HEK293 (cell line): ENCODE results near the gene GRAP2.

ENCODE experiments used
- CTCF ChIA-PET: fragments of 350-600 bp; formaldehyde crosslinking; extraction: SDS; loops from one replicate; lab custom pipeline; 2021; ENCODE audit warnings: antibody characterized with exemption; lab: Yijun Ruan, JAX
- POLR2A ChIA-PET: fragments of 300-600 bp; formaldehyde crosslinking; extraction: SDS; loops from one replicate; lab custom pipeline; 2020; ENCODE audit warnings: antibody characterized with exemption, inconsistent platforms; lab: Yijun Ruan, JAX
- H3K27ac ChIP-seq: fragments of 200-500 bp; sonication (Bioruptor generic); 2 replicates; pipeline ENCODE4 v1.5.1; 2014; ENCODE audit warnings: low read depth, low read length, control low read depth, inconsistent platforms; ENCODE audit errors: extremely low read depth
- H3K36me3 ChIP-seq, 2 experiments: fragments of 200-500 bp in 1 of 2; sonication (Bioruptor generic) in 1 of 2; 1 replicate in 1 of 2; 2 replicates in 1 of 2; pipeline ENCODE4 v1.5.1; 2014 to 2017; ENCODE audit warnings: inconsistent platforms in 2 of 2, low read length in 2 of 2; ENCODE audit not compliant: control insufficient read depth in 2 of 2, insufficient read depth in 1 of 2
- H3K4me1 ChIP-seq: fragments of 200-500 bp; sonication (Bioruptor generic); 2 replicates; pipeline ENCODE4 v1.5.1; 2014; ENCODE audit warnings: mild to moderate bottlenecking, low read length, inconsistent platforms; ENCODE audit not compliant: control insufficient read depth, insufficient read depth
- H3K4me3 ChIP-seq: 2 replicates; pipeline ENCODE4 v1.5.1; 2011; ENCODE audit warnings: low read depth, mild to moderate bottlenecking, control low read depth, low read length, moderate library complexity
- H3K9me3 ChIP-seq: fragments of 200-500 bp; sonication (Bioruptor generic); 2 replicates; pipeline ENCODE4 v1.5.1; 2014; ENCODE audit warnings: low read depth, low read length, inconsistent platforms; ENCODE audit not compliant: control insufficient read depth, insufficient read depth
- HOXD13 ChIP-seq: sonication (generic); formaldehyde crosslinking; IDR thresholded peaks from 2 replicates; pipeline ENCODE4 v1.8.0; 2022; ENCODE audit warnings: missing genetic modification reagents, borderline replicate concordance
- IKZF3 ChIP-seq: fragments of 450-650 bp; IDR thresholded peaks from 2 replicates; pipeline ENCODE4 v1.5.0; 2018; ENCODE audit warnings: missing biosample characterization, mild to moderate bottlenecking, missing genetic modification characterization, moderate library complexity
- KLF10 ChIP-seq: fragments of 450-650 bp; IDR thresholded peaks from 2 replicates; pipeline ENCODE4 v1.5.1; 2018; ENCODE audit warnings: missing biosample characterization, mild to moderate bottlenecking, missing genetic modification characterization
- KLF16 ChIP-seq: fragments of 450-650 bp; formaldehyde crosslinking; IDR thresholded peaks from 2 replicates; pipeline ENCODE4 v1.5.1; 2017; ENCODE audit warnings: missing biosample characterization, missing genetic modification characterization
- REPIN1 ChIP-seq: fragments of 450-650 bp; formaldehyde crosslinking; IDR thresholded peaks from 2 replicates; pipeline ENCODE4 v1.5.1; 2017; ENCODE audit warnings: missing biosample characterization, missing genetic modification characterization, low read depth
- SCRT1 ChIP-seq: fragments of 450-650 bp; formaldehyde crosslinking; IDR thresholded peaks from 2 replicates; pipeline ENCODE4 v1.5.1; 2016; ENCODE audit warnings: missing biosample characterization, missing genetic modification characterization, borderline replicate concordance
- YY2 ChIP-seq: fragments of 450-650 bp; formaldehyde crosslinking; IDR thresholded peaks from 2 replicates; pipeline ENCODE4 v1.5.1; 2016; ENCODE audit warnings: missing biosample characterization, missing genetic modification characterization
- ZBTB17 ChIP-seq: fragments of 450-650 bp; formaldehyde crosslinking; IDR thresholded peaks from 2 replicates; pipeline ENCODE4 v1.5.1; 2016; ENCODE audit warnings: missing biosample characterization, missing genetic modification characterization
- ZFHX2 ChIP-seq: fragments of 450-650 bp; formaldehyde crosslinking; conservative IDR thresholded peaks from 2 replicates; pipeline ENCODE4 v1.5.1; 2016; ENCODE audit warnings: missing biosample characterization, missing genetic modification characterization
- ZFP41 ChIP-seq: fragments of 450-650 bp; formaldehyde crosslinking; IDR thresholded peaks from 2 replicates; pipeline ENCODE4 v1.5.1; 2016; ENCODE audit warnings: missing biosample characterization, missing genetic modification characterization, borderline replicate concordance
- ZFP69B ChIP-seq: fragments of 450-650 bp; formaldehyde crosslinking; IDR thresholded peaks from 2 replicates; pipeline ENCODE4 v1.5.1; 2016; ENCODE audit warnings: missing biosample characterization, missing genetic modification characterization
- ZNF148 ChIP-seq: fragments of 450-650 bp; formaldehyde crosslinking; IDR thresholded peaks from 2 replicates; pipeline ENCODE4 v1.5.0; 2017; ENCODE audit warnings: missing biosample characterization, missing genetic modification characterization, borderline replicate concordance
- ZNF169 ChIP-seq: fragments of 450-650 bp; formaldehyde crosslinking; IDR thresholded peaks from 2 replicates; pipeline ENCODE4 v1.5.1; 2016; ENCODE audit warnings: missing biosample characterization, missing genetic modification characterization
- ZNF239 ChIP-seq: fragments of 450-650 bp; formaldehyde crosslinking; IDR thresholded peaks from 2 replicates; pipeline ENCODE4 v1.5.1; 2016; ENCODE audit warnings: missing biosample characterization, missing genetic modification characterization
- ZNF274 ChIP-seq, 2 experiments: fragments of 200-500 bp in 1 of 2; fragments of 450-650 bp in 1 of 2; sonication (Bioruptor generic) in 1 of 2; formaldehyde crosslinking in 1 of 2; IDR thresholded peaks; 2 replicates each; pipeline versions ENCODE4 v1.5.1 to v1.6.1; 2014 to 2016; ENCODE audit warnings: borderline replicate concordance in 1 of 2, inconsistent platforms in 1 of 2, low read length in 1 of 2, missing biosample characterization in 1 of 2, missing genetic modification characterization in 1 of 2
- ZNF664 ChIP-seq: fragments of 450-650 bp; formaldehyde crosslinking; IDR thresholded peaks from 2 replicates; pipeline ENCODE4 v1.5.1; 2016; ENCODE audit warnings: missing biosample characterization, missing genetic modification characterization
- ZSCAN23 ChIP-seq: fragments of 450-650 bp; formaldehyde crosslinking; IDR thresholded peaks from 2 replicates; pipeline ENCODE4 v1.5.1; 2016; ENCODE audit warnings: missing biosample characterization, missing genetic modification characterization
- TF ChIP-seq, protein P1 (sequence below): fragments of 450-650 bp; formaldehyde crosslinking; conservative IDR thresholded peaks from 2 replicates; pipeline ENCODE4 v1.5.1; 2016; ENCODE audit warnings: low read depth, missing biosample characterization, missing genetic modification characterization

The GRAP2 gene

DNA sequence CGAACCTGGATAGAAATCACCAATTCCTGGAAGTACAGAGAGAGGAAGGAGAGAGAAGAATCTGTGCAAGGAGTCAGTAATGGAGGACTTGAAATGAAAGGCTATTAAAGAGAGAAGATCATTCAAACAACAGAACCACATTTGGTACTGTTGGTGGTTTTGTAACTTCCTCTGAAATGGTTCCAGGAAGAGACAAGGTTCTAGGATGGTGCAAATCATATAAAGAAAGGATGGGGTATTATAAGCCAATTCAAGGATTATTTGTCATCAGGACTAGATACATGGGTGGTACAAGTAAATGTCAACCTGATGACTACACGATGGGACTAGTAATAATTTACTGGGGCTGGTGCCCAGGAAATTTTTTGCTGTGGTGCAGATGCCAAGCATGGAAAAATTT, 30.4 kb downstream of the GRAP2 start (continued):
- TF ChIP-seq HOXD13 (CRISPR knock-in tag), result no peak

GRCh38 chr22:39932166-39932565, 31.3 kb downstream of the GRAP2 start:
- CTCF ChIA-PET, result interaction anchor here (0.6 to 3.7 kb wide), 21 partner anchors 8 to 397 kb away, joined by 3 to 36 read pairs (median 3); no protein-coding TSS in a partner anchor
- no peak overlapping the region for H3K27ac ChIP-seq
- TF ChIP-seq ZBTB17 (tag by site-specific recombination) (no peak), ZNF239 (tag by site-specific recombination) (no peak), ZNF169 (no peak), KLF10 (tag by site-specific recombination) (no peak), IKZF3 (no peak), ZFHX2 (no peak), ZSCAN23 (tag by site-specific recombination) (no peak), REPIN1 (tag by site-specific recombination) (no peak), KLF16 (no peak), ZFP69B (tag by site-specific recombination) (no peak), ZFP41 (tag by site-specific recombination) (no peak), ZNF148 (tag by site-specific recombination) (no peak), ZNF664 (tag by site-specific recombination) (no peak), SCRT1 (tag by site-specific recombination) (no peak), ZNF274 (IDR thresholded peaks at IDR 0.05; ENCODE audit: low read length) (no peak), ZNF274 (tag by site-specific recombination; IDR thresholded peaks at IDR 0.05; ENCODE audit: borderline replicate concordance) (no peak), YY2 (tag by site-specific recombination) (no peak)
- TF ChIP-seq, protein P1, sequence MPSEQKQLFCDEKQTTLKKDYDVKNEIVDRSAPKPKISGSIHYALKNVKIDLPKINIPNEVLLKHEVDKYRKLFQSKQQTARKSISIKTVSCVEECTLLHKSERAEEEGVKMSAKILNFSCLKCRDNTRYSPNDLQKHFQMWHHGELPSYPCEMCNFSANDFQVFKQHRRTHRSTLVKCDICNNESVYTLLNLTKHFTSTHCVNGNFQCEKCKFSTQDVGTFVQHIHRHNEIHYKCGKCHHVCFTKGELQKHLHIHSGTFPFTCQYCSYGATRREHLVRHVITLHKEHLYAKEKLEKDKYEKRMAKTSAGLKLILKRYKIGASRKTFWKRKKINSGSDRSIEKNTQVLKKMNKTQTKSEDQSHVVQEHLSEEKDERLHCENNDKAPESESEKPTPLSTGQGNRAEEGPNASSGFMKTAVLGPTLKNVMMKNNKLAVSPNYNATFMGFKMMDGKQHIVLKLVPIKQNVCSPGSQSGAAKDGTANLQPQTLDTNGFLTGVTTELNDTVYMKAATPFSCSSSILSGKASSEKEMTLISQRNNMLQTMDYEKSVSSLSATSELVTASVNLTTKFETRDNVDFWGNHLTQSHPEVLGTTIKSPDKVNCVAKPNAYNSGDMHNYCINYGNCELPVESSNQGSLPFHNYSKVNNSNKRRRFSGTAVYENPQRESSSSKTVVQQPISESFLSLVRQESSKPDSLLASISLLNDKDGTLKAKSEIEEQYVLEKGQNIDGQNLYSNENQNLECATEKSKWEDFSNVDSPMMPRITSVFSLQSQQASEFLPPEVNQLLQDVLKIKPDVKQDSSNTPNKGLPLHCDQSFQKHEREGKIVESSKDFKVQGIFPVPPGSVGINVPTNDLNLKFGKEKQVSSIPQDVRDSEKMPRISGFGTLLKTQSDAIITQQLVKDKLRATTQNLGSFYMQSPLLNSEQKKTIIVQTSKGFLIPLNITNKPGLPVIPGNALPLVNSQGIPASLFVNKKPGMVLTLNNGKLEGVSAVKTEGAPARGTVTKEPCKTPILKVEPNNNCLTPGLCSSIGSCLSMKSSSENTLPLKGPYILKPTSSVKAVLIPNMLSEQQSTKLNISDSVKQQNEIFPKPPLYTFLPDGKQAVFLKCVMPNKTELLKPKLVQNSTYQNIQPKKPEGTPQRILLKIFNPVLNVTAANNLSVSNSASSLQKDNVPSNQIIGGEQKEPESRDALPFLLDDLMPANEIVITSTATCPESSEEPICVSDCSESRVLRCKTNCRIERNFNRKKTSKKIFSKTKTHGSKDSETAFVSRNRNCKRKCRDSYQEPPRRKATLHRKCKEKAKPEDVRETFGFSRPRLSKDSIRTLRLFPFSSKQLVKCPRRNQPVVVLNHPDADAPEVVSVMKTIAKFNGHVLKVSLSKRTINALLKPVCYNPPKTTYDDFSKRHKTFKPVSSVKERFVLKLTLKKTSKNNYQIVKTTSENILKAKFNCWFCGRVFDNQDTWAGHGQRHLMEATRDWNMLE, result no peak
- TF ChIP-seq, all 188 proteins: peak for 0
- H3K4me1 ChIP-seq, result no peaks in the 10 kb centered on the region
- no peaks in the 10 kb centered on the region for H3K36me3 ChIP-seq
- no peak overlapping the region for H3K4me3 ChIP-seq
- POLR2A ChIA-PET, result interaction anchor here (1.3 kb wide), 1 partner anchor 11 kb away, joined by 3 read pairs; no protein-coding TSS in a partner anchor
- no peaks in the 10 kb centered on the region for H3K9me3 ChIP-seq
